Gastrocnemius medialis (tissue), 4 donors: ENCODE measurements around the gene UCHL3. TPM values are rescaled to one million over a fixed set of nuclear protein-coding genes. Genes with fewer than 3 reads are reported as not detected.

Experiments used
- ATAC-seq, 2 donors: fragments of 150-250 bp; one replicate each; pipeline ENCODE4 v1.9.1; 2016
- DNase-seq, 2 donors: peaks; one replicate each; pipeline ENCODE4 v3.0.0-alpha.2; 2019
- H3K27ac ChIP-seq, 4 donors: fragments of 200-600 bp; sonication (generic); 1 replicate in 1 of 4; 2 replicates in 3 of 4; pipeline ENCODE4 v1.5.1; 2016 to 2018; ENCODE audit warnings: mild to moderate bottlenecking in 2 of 4, moderate library complexity in 1 of 4
- H3K27me3 ChIP-seq, 3 donors: fragments of 200-600 bp; sonication (generic) in 2 of 3; 1 replicate in 1 of 3; 2 replicates in 2 of 3; pipeline versions ENCODE4 v1.5.1 to v1.6.0; 2016 to 2019; ENCODE audit warnings: mild to moderate bottlenecking in 1 of 3, moderate library complexity in 1 of 3
- H3K36me3 ChIP-seq, 2 donors: fragments of 200-600 bp; sonication (generic) in 1 of 2; one replicate each; pipeline ENCODE4 v1.5.1; 2017 to 2018
- H3K4me1 ChIP-seq, 2 donors: fragments of 200-600 bp; sonication (generic) in 1 of 2; one replicate each; pipeline ENCODE4 v1.5.1; 2016 to 2017; ENCODE audit warnings: mild to moderate bottlenecking in 2 of 2
- H3K4me3 ChIP-seq, 4 donors: fragments of 200-600 bp; sonication (generic) in 3 of 4; 1 replicate in 1 of 4; 2 replicates in 3 of 4; pipeline ENCODE4 v1.5.1; 2016 to 2019; ENCODE audit warnings: mild to moderate bottlenecking in 2 of 4
- H3K9me3 ChIP-seq, 3 donors: fragments of 200-600 bp; sonication (generic) in 2 of 3; 1 replicate in 1 of 3; 2 replicates in 2 of 3; pipeline ENCODE4 v1.5.1; 2016 to 2019
- CTCF ChIP-seq, 5 experiments: fragments of 450-650 bp in 3 of 5; fragments of 200-600 bp in 2 of 5; sonication (generic) in 2 of 5; IDR thresholded peaks in 4 of 5; conservative IDR thresholded peaks in 1 of 5; 1 replicate in 4 of 5; 2 replicates in 1 of 5; pipeline ENCODE4 v1.5.1; 2016 to 2019; ENCODE audit warnings: antibody characterized with exemption in 5 of 5, mild to moderate bottlenecking in 3 of 5, moderate library complexity in 3 of 5
- POLR2A ChIP-seq, 2 donors: fragments of 450-650 bp; IDR thresholded peaks; one replicate each; pipeline ENCODE4 v1.6.1; 2017; ENCODE audit warnings: antibody characterized with exemption in 2 of 2, mild to moderate bottlenecking in 2 of 2, moderate library complexity in 2 of 2
- in situ Hi-C, 4 donors: fragments of 200-750 bp; cut with MboI; loops; one replicate each; pipeline versions ENCODE4 v1.15.0 to v1.8.0; 2017; ENCODE audit warnings: low sequenced_read_pairs in 4 of 4
- intact Hi-C: fragments of 100-400 bp; cut with DNase I; formaldehyde crosslinking; loops from one replicate; pipeline ENCODE4 v1.15.1; 2023; ENCODE audit warnings: low total_unique reads
- total RNA-seq, 4 donors: library from RNA; depleted of rRNA; stranded (reverse); fragments of >200 nt; gene quantifications; one replicate each; pipeline versions ENCODE4 v1.1.0 to v1.2.3, GENCODE V29; 2016

The UCHL3 gene
- total RNA-seq, 4 donors from 2014 or later: 40.2 to 67.5 (median 44.2) TPM

GRCh38 chr13:75533861-75534260, 15.7 kb upstream of the UCHL3 start:
- in situ Hi-C loops: no loop called here
- Histone ChIP-seq H3K4me3 (no peak overlapping the region), H3K27ac (no peak overlapping the region), H3K9me3 (no peaks in the 10 kb centered on the region), H3K4me1 (peaks cover 10 to 13% of the 10 kb centered on the region in 2 donors), H3K36me3 (no peaks in the 10 kb centered on the region), H3K27me3 (no peaks in the 10 kb centered on the region)
- ATAC-seq: no peak
- DNase-seq: no peak
- intact Hi-C loops: no loop called here
- TF ChIP-seq CTCF (IDR thresholded peaks at IDR 0.05 in 4 of 5, conservative IDR thresholded peaks at IDR 0.05 in 1 of 5) (no peak), POLR2A (IDR thresholded peaks at IDR 0.05) (no peak)

GRCh38 chr13:75537401-75538365, 11.9 kb upstream of the UCHL3 start, which contains the start of gene COMMD6:
Gene COMMD6, minus strand, starts transcription at chr13:75537841. Its CDS starts 36 bp downstream, at chr13:75537805.
- H3K4me3 ChIP-seq: peak within 1 kb of the TSS; percentile 71 to 90 (median 82)
- peak; percentile 41 to 81 (median 65) for TF ChIP-seq CTCF (IDR thresholded peaks at IDR 0.05 in 4 of 5, conservative IDR thresholded peaks at IDR 0.05 in 1 of 5)
- TF ChIP-seq POLR2A (IDR thresholded peaks at IDR 0.05): peak; percentile 38 to 43
- peak; percentile 96 to 97 for ATAC-seq
- no peaks in the 10 kb centered on the region for H3K9me3 ChIP-seq
- intact Hi-C loops (loop anchor here (1.0 kb wide), 1 partner anchor 12 kb away; the partner anchor contains the start of gene UCHL3), in situ Hi-C loops (no loop called here)
- H3K27me3 ChIP-seq: no peaks in the 10 kb centered on the region
- DNase-seq: peak; percentile 46 to 55
- H3K4me1 ChIP-seq: peaks cover 10 to 13% of the 10 kb centered on the region in 2 donors
- H3K27ac ChIP-seq: peak within 1 kb of the TSS; percentile 76 to 87 (median 84)
- H3K36me3 ChIP-seq: no peaks in the 10 kb centered on the region

- no peak for ATAC-seq
- no peak for DNase-seq
- peaks cover 10 to 12% of the 10 kb centered on the region in 2 donors for H3K4me1 ChIP-seq
- in situ Hi-C loops: loop anchor here in 1 of 4 donors (10.0 kb wide), 1 partner anchor 166 kb away; no protein-coding TSS in a partner anchor
- intact Hi-C loops: no loop called here
- no peaks in the 10 kb centered on the region for H3K27me3 ChIP-seq
- H3K36me3 ChIP-seq: no peaks in the 10 kb centered on the region
- H3K9me3 ChIP-seq: no peaks in the 10 kb centered on the region
- no peak overlapping the region for H3K27ac ChIP-seq
- TF ChIP-seq POLR2A (IDR thresholded peaks at IDR 0.05): no peak
- TF ChIP-seq CTCF (IDR thresholded peaks at IDR 0.05 in 4 of 5, conservative IDR thresholded peaks at IDR 0.05 in 1 of 5): no peak
- H3K4me3 ChIP-seq: no peak overlapping the region
Measured at GRCh38 chr13:75541287-75541686, 8.3 kb upstream of the UCHL3 start.

- in situ Hi-C loops (loop anchor here in 1 of 4 donors (10.0 kb wide), 1 partner anchor 167 kb away; no protein-coding TSS in a partner anchor), intact Hi-C loops (no loop called here)
- Histone ChIP-seq H3K4me1 (peaks cover 5% of the 10 kb centered on the region in 2 donors), H3K27me3 (no peaks in the 10 kb centered on the region), H3K9me3 (no peaks in the 10 kb centered on the region), H3K36me3 (no peaks in the 10 kb centered on the region), H3K4me3 (no peak overlapping the region), H3K27ac (no peak overlapping the region)
- TF ChIP-seq CTCF (IDR thresholded peaks at IDR 0.05 in 4 of 5, conservative IDR thresholded peaks at IDR 0.05 in 1 of 5) (no peak), POLR2A (IDR thresholded peaks at IDR 0.05) (no peak)
- no peak for DNase-seq
- ATAC-seq: no peak
Measured at GRCh38 chr13:75541961-75542360, 7.6 kb upstream of the UCHL3 start.
